K562 (cell line): Measurements from ENCODE around the gene OR6B2. TPM values are rescaled to one million over a fixed set of nuclear protein-coding genes. Genes with fewer than 3 reads are reported as not detected.

Source experiments
- ATAC-seq: fragments of 200-7000 bp; cut with Tn5 transposase; 3 replicates; pipeline ENCODE4 v1.9.1; 2020; ENCODE audit warnings: moderate library complexity
- BruUV-seq: library from RNA; stranded (reverse); fragments of 400-500 nt; replicated peaks from 2 replicates; lab custom pipeline; 2021; lab: Mats Ljungman, UMichigan
- CTCF ChIA-PET: fragments of 300-600 bp; formaldehyde crosslinking; extraction: SDS; loops from one replicate; lab custom pipeline; 2021; ENCODE audit warnings: low intra/inter-chr PET ratio; lab: Yijun Ruan, JAX
- POLR2A ChIA-PET: fragments of 300-600, 350-650 bp; sonication (Branson Sonifier 250); formaldehyde crosslinking; extraction: SDS; loops from one replicate; lab custom pipeline; 2021; ENCODE audit warnings: antibody characterized with exemption, inconsistent platforms; lab: Yijun Ruan, JAX
- DNase-seq, 4 experiments: peaks; one replicate each; pipeline versions ENCODE4 v3.0.0 to v3.0.0-alpha.2; 2011 to 2018; ENCODE audit warnings: low spot score in 3 of 4, mixed read lengths in 3 of 4; ENCODE audit errors: extremely low read depth in 1 of 4
- FAIRE-seq: peaks from 2 replicates; lab custom pipeline; 2011; peaks lifted over from hg19 to GRCh38; lab: Jason Lieb, UNC
- H2AFZ ChIP-seq: 2 replicates; pipeline ENCODE4 v1.6.0; 2011; ENCODE audit warnings: low read depth, low read length, control low read depth, inconsistent platforms
- H3K27ac ChIP-seq: fragments of 200-600 bp; 3 replicates; pipeline ENCODE4 v1.8.0; 2011; ENCODE audit warnings: low read depth, mild to moderate bottlenecking, control low read depth, inconsistent platforms, low read length, moderate library complexity, mixed read lengths; ENCODE audit errors: extremely low read depth
- H3K27me3 ChIP-seq, 2 experiments: fragments of 300-600 bp in 1 of 2; 2 replicates in 1 of 2; 3 replicates in 1 of 2; pipeline versions ENCODE4 v1.6.0 to v1.8.0; 2011; ENCODE audit warnings: inconsistent platforms in 2 of 2, low read length in 2 of 2, mild to moderate bottlenecking in 1 of 2, mixed read lengths in 1 of 2, moderate library complexity in 1 of 2; ENCODE audit not compliant: control insufficient read depth in 2 of 2, insufficient read depth in 2 of 2
- H3K36me3 ChIP-seq: fragments of 300-600 bp; 3 replicates; pipeline ENCODE4 v1.8.0; 2011; ENCODE audit warnings: mild to moderate bottlenecking, low read length, inconsistent platforms; ENCODE audit not compliant: control insufficient read depth, insufficient read depth
- H3K4me1 ChIP-seq, 2 experiments: fragments of 200-600 bp in 1 of 2; replicated peaks in 1 of 2; 2 replicates in 1 of 2; 3 replicates in 1 of 2; pipeline versions ENCODE4 v1.5.1 to v1.8.0; 2011; ENCODE audit warnings: inconsistent platforms in 2 of 2, low read length in 2 of 2, mild to moderate bottlenecking in 1 of 2, mixed read lengths in 1 of 2, moderate library complexity in 1 of 2; ENCODE audit not compliant: control insufficient read depth in 2 of 2, insufficient read depth in 2 of 2
- H3K4me2 ChIP-seq: 2 replicates; pipeline ENCODE4 v1.6.1; 2011; ENCODE audit warnings: low read length, control low read depth, inconsistent platforms, mixed read lengths; ENCODE audit not compliant: insufficient read depth
- H3K4me3 ChIP-seq: fragments of 200-600 bp; sonication (generic), shearing (Covaris generic); 2 replicates; pipeline ENCODE4 v1.5.1; 2016; ENCODE audit warnings: control low read depth, inconsistent platforms
- H3K79me2 ChIP-seq: fragments of 200-600 bp; 3 replicates; pipeline ENCODE4 v1.8.0; 2011; ENCODE audit warnings: low read length, inconsistent platforms; ENCODE audit not compliant: control insufficient read depth, insufficient read depth
- H3K9ac ChIP-seq, 2 experiments: 2 replicates each; pipeline versions ENCODE4 v1.6.0 to v1.6.1; 2011; ENCODE audit warnings: low read depth in 2 of 2, low read length in 2 of 2, control low read depth in 1 of 2, inconsistent platforms in 1 of 2, mild to moderate bottlenecking in 1 of 2, mixed read lengths in 1 of 2; ENCODE audit not compliant: insufficient read depth in 1 of 2
- H3K9me1 ChIP-seq: one replicate; pipeline ENCODE4 v1.6.0; 2011; ENCODE audit warnings: inconsistent platforms, mild to moderate bottlenecking, low read length, moderate library complexity; ENCODE audit not compliant: control insufficient read depth, insufficient read depth
- H3K9me3 ChIP-seq: replicated peaks from 2 replicates; pipeline ENCODE4 v1.5.1; 2011; ENCODE audit warnings: low read depth, low read length, inconsistent platforms; ENCODE audit not compliant: control insufficient read depth, insufficient read depth
- H4K20me1 ChIP-seq: replicated peaks from 2 replicates; pipeline ENCODE4 v1.6.1; 2011; ENCODE audit warnings: low read length, inconsistent platforms, mixed read lengths; ENCODE audit not compliant: control insufficient read depth, insufficient read depth
- CHD4 ChIP-seq: fragments of 200-600 bp; sonication (generic); IDR thresholded peaks from 3 replicates; pipeline ENCODE4 v1.6.1; 2012; ENCODE audit warnings: low read depth, mild to moderate bottlenecking, mixed read lengths, low read length, inconsistent platforms; ENCODE audit not compliant: insufficient read depth, insufficient replicate concordance, poor library complexity, severe bottlenecking
- SIN3B ChIP-seq: fragments of 450-650 bp; IDR thresholded peaks from 2 replicates; pipeline ENCODE4 v1.6.1; 2017; ENCODE audit warnings: low read depth, mild to moderate bottlenecking, moderate library complexity
- ZNF133 ChIP-seq: fragments of 250-450 bp; sonication (Bioruptor Pico); IDR thresholded peaks from 2 replicates; pipeline ENCODE4 v1.4.0; 2020; ENCODE audit warnings: mild to moderate bottlenecking
- ZNF239 ChIP-seq: fragments of 250-450 bp; sonication (Bioruptor Pico); IDR thresholded peaks from 2 replicates; pipeline ENCODE4 v1.4.0; 2020; ENCODE audit warnings: mild to moderate bottlenecking
- ZNF3 ChIP-seq: fragments of 250-450 bp; sonication (Bioruptor Pico); IDR thresholded peaks from 2 replicates; pipeline ENCODE4 v1.5.0; 2021; ENCODE audit warnings: mild to moderate bottlenecking, moderate library complexity
- ZNF347 ChIP-seq: fragments of 450-650 bp; formaldehyde crosslinking; IDR thresholded peaks from 2 replicates; pipeline ENCODE4 v1.4.0; 2020; ENCODE audit warnings: low read depth, mild to moderate bottlenecking, moderate library complexity
- in situ Hi-C: fragments of 300-500 bp; cut with MboI; formaldehyde crosslinking; loops from 4 replicates; pipeline ENCODE4 v1.15.0; 2018; ENCODE audit warnings: inconsistent platforms, mixed read lengths
- intact Hi-C: fragments of 100-400 bp; cut with micrococcal nuclease; formaldehyde crosslinking; loops from 2 replicates; pipeline ENCODE4 v1.14.2; 2022
- polyA plus RNA-seq, 8 experiments: library from polyadenylated mRNA; depleted of rRNA in 4 of 8; stranded (reverse) in 5 of 8; unstranded in 3 of 8; fragments of >200 nt; fragmentation: Nextera tagmentation in 2 of 8; fragmentation: Illumina TruSeq in 1 of 8; extraction: Ambion mirVana in 2 of 8; extraction: Trizol in 1 of 8; gene quantifications; 2 replicates each; pipeline versions ENCODE4 v1.2.1 to v1.2.3, GENCODE V29; 2011 to 2014; ENCODE audit warnings: inconsistent platforms in 1 of 8, missing spikeins in 1 of 8
- total RNA-seq, 7 experiments: library from RNA; depleted of rRNA in 6 of 7; stranded (reverse); fragments of >200 nt in 6 of 7; fragmentation: Illumina TruSeq in 2 of 7; extraction: Trizol in 2 of 7; gene quantifications; 2 replicates each; pipeline versions ENCODE4 v1.2.1 to v1.2.3, GENCODE V29; 2011 to 2021; ENCODE audit warnings: low replicate concordance in 1 of 7
- TF ChIP-seq, protein P1 (sequence below): fragments of 450-650 bp; formaldehyde crosslinking; IDR thresholded peaks from 2 replicates; pipeline ENCODE4 v1.4.0; 2020; ENCODE audit warnings: mild to moderate bottlenecking, mixed read lengths

Gene OR6B2
- total and polyA plus RNA-seq, 9 of the 15 experiments (the other 6 are each of a cell fraction or from before 2014, with no cell fraction given), result not detected

DNA sequence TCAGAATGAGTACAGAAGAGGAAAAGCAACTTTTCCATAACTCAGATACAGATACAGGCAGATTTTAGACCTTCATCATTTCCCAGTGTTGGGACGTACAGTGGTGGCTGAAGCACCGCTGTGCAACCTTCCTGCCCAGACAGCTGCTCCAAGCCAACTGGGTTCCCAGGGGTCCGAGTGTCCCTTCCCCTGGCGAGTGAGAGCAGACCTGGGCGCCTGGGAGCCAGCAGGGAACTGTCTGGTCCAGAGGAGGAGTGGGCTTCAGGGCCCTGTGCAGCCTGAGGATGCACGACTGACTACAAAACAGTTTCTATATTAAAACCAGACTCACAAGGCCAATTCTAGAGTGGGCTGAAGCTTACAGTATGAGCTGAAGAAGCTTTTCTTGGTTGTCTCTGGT is 11.1 kb upstream of the OR6B2 start (continued):
- TF ChIP-seq, protein P1, sequence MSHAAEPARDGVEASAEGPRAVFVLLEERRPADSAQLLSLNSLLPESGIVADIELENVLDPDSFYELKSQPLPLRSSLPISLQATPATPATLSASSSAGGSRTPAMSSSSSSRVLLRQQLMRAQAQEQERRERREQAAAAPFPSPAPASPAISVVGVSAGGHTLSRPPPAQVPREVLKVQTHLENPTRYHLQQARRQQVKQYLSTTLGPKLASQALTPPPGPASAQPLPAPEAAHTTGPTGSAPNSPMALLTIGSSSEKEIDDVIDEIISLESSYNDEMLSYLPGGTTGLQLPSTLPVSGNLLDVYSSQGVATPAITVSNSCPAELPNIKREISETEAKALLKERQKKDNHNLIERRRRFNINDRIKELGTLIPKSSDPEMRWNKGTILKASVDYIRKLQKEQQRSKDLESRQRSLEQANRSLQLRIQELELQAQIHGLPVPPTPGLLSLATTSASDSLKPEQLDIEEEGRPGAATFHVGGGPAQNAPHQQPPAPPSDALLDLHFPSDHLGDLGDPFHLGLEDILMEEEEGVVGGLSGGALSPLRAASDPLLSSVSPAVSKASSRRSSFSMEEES (CRISPR knock-in tag), result no peak
- TF ChIP-seq SIN3B (no peak), ZNF133 (no peak), CHD4 (no peak), ZNF239 (CRISPR knock-in tag) (no peak)

DNA sequence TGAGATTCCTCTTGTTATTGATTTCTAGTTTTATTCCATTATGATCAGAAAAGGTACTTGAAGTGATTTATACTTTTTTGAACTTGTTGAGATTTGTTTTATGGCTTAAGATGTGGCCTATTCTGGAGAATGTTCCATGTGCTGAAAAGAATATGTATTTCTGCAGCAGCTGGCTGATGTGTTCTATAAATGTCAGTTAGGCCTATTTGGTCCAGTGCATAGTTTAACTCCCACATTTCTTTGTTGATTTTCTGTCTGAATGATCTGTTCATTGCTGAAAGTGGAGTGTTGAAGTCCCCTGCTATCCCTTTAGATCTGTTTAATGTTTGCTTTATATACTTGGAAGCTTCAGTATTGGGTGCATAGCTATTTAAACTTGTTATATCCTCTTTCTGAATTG is 7.1 kb upstream of the OR6B2 start:
- Histone ChIP-seq H4K20me1 (no peaks in the 10 kb centered on the region), H3K4me3 (no peak overlapping the region), H3K9me3 (no peaks in the 10 kb centered on the region), H3K79me2 (no peaks in the 10 kb centered on the region), H3K9me1 (no peaks in the 10 kb centered on the region), H3K4me2 (no peak overlapping the region), H3K4me1 (no peaks in the 10 kb centered on the region), H3K36me3 (no peaks in the 10 kb centered on the region), H3K27ac (no peak overlapping the region), H3K27me3 (peaks cover 9 to 29% of the 10 kb centered on the region in 2 experiments), H3K9ac (no peak overlapping the region), H2AFZ (no peak overlapping the region)
- POLR2A ChIA-PET, result interaction anchor here (1.3 kb wide), 1 partner anchor 12 kb away, joined by 3 read pairs; the partner anchor contains the start of gene NDUFA10
- FAIRE-seq (no peak), ATAC-seq (no peak), DNase-seq (no peak)
- in situ Hi-C loops, result no loop called here
- no TSS peak for BruUV-seq
- intact Hi-C loops, result no loop called here
- TF ChIP-seq ZNF3 (no peak), ZNF347 (CRISPR knock-in tag) (no peak)
- CTCF ChIA-PET, result no interaction called here
